ENCODE results near the gene RGR.

The RGR gene, protein sequence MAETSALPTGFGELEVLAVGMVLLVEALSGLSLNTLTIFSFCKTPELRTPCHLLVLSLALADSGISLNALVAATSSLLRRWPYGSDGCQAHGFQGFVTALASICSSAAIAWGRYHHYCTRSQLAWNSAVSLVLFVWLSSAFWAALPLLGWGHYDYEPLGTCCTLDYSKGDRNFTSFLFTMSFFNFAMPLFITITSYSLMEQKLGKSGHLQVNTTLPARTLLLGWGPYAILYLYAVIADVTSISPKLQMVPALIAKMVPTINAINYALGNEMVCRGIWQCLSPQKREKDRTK

DNA sequence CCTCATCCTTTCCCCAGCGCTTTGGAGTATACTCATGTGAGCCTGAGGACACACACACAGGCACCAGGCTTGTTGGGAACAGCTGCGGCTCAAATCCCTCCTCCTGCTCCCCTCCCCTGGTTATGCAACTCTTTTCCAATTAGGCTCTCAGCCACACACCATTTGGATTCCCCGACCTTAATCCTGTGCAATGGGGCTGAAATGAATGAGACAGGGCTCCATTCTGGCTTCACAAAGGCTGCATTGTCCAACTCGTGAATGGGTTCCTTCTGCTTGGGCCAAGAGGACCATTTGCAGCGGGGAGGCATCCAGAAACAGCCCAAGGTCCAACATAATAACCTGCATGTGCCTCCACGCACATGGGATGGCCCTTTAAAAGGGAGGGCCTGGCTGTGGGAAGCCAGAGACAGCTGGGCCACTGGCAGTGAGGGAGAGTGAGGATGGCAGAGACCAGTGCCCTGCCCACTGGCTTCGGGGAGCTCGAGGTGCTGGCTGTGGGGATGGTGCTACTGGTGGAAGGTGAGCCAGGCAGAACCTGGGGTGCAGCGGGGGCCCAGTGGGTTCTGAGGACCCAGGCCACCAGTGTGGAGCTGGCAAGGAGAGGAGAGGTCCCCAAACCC, at the start of gene RGR:
Gene RGR (plus strand): TSS at position 403 of the 620 bp plus-strand sequence. CDS start 38 bp downstream, at position 441.
- Histone ChIP-seq H3K4me3 (ENCODE audit: low read length) (no peak within 1 kb of the TSS), H3K4me1 (ENCODE audit: control insufficient read depth, insufficient read depth, low read length) (peaks cover 6% of the 10 kb centered on the region), H3K9me3 (ENCODE audit: control insufficient read depth, low read length) (no peaks in the 10 kb centered on the region), H3K9ac (ENCODE audit: low read length) (no peak within 1 kb of the TSS), H3K27me3 (ENCODE audit: control insufficient read depth, insufficient read depth, low read length) (no peaks in the 10 kb centered on the region), H3K36me3 (ENCODE audit: control insufficient read depth, insufficient read depth, low read length) (no peaks in the 10 kb centered on the region)

DNA sequence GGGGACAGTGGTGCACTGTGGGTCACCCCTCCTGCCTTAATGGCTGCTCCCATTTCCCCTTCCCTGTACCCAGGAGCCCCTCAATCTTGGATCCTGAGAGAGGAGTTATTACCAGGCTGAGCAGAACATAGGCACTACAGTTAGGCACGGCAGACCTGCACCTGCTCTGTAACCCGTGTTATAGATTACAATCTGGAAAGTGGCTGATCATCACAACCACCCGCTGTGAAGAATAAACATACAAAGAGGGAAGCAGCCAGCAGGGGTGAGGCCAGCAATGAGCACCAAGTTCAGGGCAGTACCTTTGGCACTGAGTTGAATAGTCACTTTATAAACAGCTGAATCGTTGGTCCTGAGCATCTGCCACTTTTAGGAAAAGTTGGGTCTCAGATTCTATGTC, 48.8 kb upstream of the RGR start:
- peaks cover 58% of the 10 kb centered on the region for H3K27me3 ChIP-seq (ENCODE audit: control insufficient read depth, insufficient read depth, low read length)
- no peaks in the 10 kb centered on the region for H3K9me3 ChIP-seq (ENCODE audit: control insufficient read depth, low read length)
- no peaks in the 10 kb centered on the region for H3K4me1 ChIP-seq (ENCODE audit: control insufficient read depth, insufficient read depth, low read length)
- H3K9ac ChIP-seq (ENCODE audit: low read length): no peak overlapping the region
- H3K36me3 ChIP-seq (ENCODE audit: control insufficient read depth, insufficient read depth, low read length): no peaks in the 10 kb centered on the region
- H3K4me3 ChIP-seq (ENCODE audit: low read length): no peak overlapping the region

DNA sequence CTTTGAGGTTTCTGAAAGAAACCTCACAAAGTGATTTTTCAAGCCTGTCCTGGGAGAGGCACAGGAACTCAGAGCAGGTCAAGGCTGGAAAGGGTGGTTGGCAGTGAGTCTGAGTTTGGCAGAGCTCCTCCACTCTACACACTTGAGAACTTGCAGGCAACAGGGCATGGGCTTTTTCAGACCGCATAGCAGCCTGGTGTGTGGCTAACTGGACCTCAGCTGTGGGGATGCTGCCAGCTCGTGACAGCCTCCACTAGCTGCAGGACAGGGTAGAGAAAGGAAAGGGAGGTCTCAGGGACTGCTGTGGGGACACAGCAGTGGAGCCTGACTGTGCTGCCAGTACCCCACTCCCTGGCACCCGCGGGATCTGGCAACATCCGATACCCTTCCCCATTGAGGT, 47.9 kb upstream of the RGR start:
- H3K4me1 ChIP-seq (ENCODE audit: control insufficient read depth, insufficient read depth, low read length): no peaks in the 10 kb centered on the region
- H3K36me3 ChIP-seq (ENCODE audit: control insufficient read depth, insufficient read depth, low read length): no peaks in the 10 kb centered on the region
- peaks cover 53% of the 10 kb centered on the region for H3K27me3 ChIP-seq (ENCODE audit: control insufficient read depth, insufficient read depth, low read length)
- H3K9ac ChIP-seq (ENCODE audit: low read length): no peak overlapping the region
- H3K4me3 ChIP-seq (ENCODE audit: low read length): no peak overlapping the region
- H3K9me3 ChIP-seq (ENCODE audit: control insufficient read depth, low read length): no peaks in the 10 kb centered on the region

DNA sequence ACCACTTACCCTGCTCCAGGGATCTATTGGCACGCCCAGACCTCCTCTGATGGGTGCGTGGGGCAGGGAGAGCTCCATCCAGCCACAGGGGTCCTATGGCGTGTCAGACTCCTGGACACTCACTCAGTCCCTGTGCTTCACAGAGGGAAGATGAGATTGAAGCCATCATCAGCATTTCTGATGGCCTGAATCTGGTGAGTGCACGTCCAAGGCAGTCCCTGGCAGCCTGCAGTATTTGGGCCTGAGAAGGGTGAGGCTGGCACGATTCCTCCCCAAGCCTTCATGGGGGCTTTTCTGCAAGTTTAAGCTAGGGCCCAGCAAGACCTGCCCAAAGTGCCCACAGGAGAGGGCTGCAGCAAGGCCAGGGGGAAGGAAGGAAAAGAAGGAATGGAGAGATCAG, 47.2 kb upstream of the RGR start:
- Histone ChIP-seq H3K27me3 (ENCODE audit: control insufficient read depth, insufficient read depth, low read length) (peaks cover 52% of the 10 kb centered on the region), H3K4me3 (ENCODE audit: low read length) (no peak overlapping the region), H3K4me1 (ENCODE audit: control insufficient read depth, insufficient read depth, low read length) (no peaks in the 10 kb centered on the region), H3K36me3 (ENCODE audit: control insufficient read depth, insufficient read depth, low read length) (no peaks in the 10 kb centered on the region), H3K9ac (ENCODE audit: low read length) (no peak overlapping the region), H3K9me3 (ENCODE audit: control insufficient read depth, low read length) (no peaks in the 10 kb centered on the region)

DNA sequence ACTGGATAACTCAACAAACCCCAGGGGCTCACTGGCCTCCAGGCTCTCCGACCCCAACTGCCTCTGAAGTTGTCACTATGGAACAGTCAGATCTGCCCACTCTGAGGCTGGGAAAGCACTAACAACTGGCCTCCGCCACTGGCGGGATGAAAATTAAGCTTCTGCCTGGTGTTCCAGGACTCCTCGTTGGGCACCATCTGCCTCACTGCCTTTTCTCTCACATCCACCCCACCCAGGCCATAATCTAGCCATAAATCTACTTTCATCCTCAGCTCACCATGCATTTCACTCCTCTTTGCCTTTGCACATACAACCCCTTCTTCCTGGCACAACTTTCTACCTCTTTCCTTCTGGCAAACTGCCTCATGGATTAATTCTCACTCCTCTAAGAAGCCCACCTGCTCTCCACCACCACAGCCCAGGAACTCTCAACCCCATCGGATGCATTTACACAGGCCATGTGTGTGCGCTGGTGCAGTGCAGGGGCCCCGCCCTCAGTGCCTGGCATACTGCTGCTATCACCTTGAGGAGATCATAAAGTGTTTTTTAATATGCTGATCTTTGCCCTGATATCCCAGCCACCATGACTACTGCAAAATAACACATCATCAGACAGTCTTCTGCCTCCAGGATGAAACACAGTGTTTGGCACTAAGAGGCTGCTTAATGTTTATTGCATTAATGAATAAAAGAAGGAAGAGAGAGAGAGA, 46.5 kb upstream of the RGR start:
- H3K36me3 ChIP-seq (ENCODE audit: control insufficient read depth, insufficient read depth, low read length): no peaks in the 10 kb centered on the region
- H3K27me3 ChIP-seq (ENCODE audit: control insufficient read depth, insufficient read depth, low read length): peaks cover 47% of the 10 kb centered on the region
- H3K4me3 ChIP-seq (ENCODE audit: low read length): no peak overlapping the region
- H3K9ac ChIP-seq (ENCODE audit: low read length): no peak overlapping the region
- no peaks in the 10 kb centered on the region for H3K9me3 ChIP-seq (ENCODE audit: control insufficient read depth, low read length)
- H3K4me1 ChIP-seq (ENCODE audit: control insufficient read depth, insufficient read depth, low read length): no peaks in the 10 kb centered on the region

DNA sequence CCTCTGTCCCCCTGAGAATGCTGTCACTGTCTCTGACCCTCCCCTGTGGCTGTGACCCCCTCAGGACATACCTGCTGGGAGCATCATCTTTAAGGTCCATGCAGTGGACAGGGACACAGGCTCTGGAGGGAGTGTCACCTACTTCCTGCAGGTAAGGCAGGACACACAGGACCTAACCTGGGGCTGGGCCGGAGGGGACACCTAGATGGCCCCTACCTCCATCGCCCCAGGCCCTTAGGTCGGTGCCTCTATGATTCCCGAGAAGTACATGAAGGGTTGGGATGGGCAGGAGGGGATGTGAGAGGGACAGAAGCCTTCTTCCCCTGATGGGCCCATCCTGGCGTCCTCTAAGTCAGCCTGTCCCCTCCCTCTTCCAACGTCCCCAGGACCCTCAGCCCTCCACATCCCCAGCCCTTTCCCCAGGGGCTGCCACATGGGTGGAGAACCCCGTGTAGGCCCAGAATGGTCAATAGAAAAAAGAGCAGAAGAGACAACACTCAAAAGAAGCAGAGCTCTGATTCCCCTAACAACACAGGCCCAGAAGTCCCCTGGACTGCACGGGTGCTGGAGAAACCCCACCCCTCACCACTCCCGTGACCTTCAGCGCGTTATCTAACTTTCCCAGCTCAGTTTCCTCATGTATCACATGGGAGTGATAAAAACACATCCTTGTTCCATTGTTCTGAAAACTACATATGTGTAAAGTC, 44.2 kb upstream of the RGR start:
- Histone ChIP-seq H3K27me3 (ENCODE audit: control insufficient read depth, insufficient read depth, low read length) (peaks cover 24% of the 10 kb centered on the region), H3K4me3 (ENCODE audit: low read length) (no peak overlapping the region), H3K4me1 (ENCODE audit: control insufficient read depth, insufficient read depth, low read length) (no peaks in the 10 kb centered on the region), H3K9ac (ENCODE audit: low read length) (no peak overlapping the region), H3K36me3 (ENCODE audit: control insufficient read depth, insufficient read depth, low read length) (no peaks in the 10 kb centered on the region), H3K9me3 (ENCODE audit: control insufficient read depth, low read length) (no peaks in the 10 kb centered on the region)

DNA sequence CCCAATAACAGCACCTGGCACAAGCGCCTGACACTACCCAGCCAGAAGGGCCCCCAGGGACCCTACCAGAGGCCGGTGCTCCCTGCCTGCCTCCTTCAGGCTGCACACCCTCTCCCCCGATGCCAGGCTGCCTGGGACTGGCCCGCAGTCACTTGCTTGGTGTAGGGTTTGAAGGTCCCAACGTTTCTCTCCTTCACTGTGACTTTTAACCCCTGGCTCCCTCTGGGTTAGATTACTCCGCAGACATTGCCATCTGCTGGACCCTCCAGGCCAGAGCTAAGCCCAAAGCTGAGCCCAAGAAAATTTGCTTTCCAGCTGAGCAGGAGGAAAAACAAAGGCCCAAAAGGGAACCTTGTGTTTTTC, 43.6 kb upstream of the RGR start:
- no peaks in the 10 kb centered on the region for H3K36me3 ChIP-seq (ENCODE audit: control insufficient read depth, insufficient read depth, low read length)
- H3K4me3 ChIP-seq (ENCODE audit: low read length): no peak overlapping the region
- no peaks in the 10 kb centered on the region for H3K9me3 ChIP-seq (ENCODE audit: control insufficient read depth, low read length)
- peaks cover 18% of the 10 kb centered on the region for H3K27me3 ChIP-seq (ENCODE audit: control insufficient read depth, insufficient read depth, low read length)
- H3K4me1 ChIP-seq (ENCODE audit: control insufficient read depth, insufficient read depth, low read length): no peaks in the 10 kb centered on the region
- no peak overlapping the region for H3K9ac ChIP-seq (ENCODE audit: low read length)

DNA sequence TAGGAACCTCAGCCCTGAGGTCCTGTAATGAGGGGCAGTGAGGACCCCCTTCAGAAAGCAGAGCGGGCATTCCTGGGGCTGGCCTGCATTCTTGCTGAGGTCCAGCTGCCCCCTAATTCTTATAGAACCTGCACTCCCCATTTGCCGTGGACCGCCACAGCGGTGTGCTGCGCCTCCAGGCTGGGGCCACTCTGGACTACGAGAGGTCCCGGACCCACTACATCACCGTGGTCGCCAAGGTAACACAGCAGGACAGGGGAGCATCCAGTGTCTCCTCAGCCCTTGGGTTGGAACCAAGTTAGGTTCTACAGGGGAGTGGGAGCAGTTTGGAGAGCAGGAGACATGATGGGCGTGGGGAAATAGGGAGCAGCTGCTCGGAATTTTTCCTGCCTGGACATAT, 43.2 kb upstream of the RGR start:
- H3K4me1 ChIP-seq (ENCODE audit: control insufficient read depth, insufficient read depth, low read length): no peaks in the 10 kb centered on the region
- H3K9ac ChIP-seq (ENCODE audit: low read length): no peak overlapping the region
- H3K9me3 ChIP-seq (ENCODE audit: control insufficient read depth, low read length): no peaks in the 10 kb centered on the region

DNA sequence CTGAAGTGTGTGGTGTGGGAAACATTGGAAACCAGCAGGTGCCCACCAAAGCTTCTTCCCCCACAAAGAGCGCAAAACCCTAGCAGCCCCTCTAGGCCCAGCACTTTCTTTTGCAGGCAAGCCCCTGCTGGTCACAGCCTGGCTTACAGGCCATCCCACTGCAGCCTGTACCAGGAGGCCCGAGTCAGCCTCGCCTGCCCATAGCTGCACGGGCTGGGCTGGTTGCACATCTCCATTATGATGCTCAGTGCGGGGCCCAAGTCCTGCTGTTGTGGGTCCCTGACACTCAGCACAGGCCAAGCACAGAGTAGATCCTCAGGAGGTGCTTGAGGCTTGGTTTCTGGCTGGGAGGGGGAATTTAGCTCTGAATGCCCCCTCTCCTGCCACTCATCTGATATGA, 42.5 kb upstream of the RGR start:
- H3K4me3 ChIP-seq (ENCODE audit: low read length): no peak overlapping the region
- peaks cover 7% of the 10 kb centered on the region for H3K27me3 ChIP-seq (ENCODE audit: control insufficient read depth, insufficient read depth, low read length)
- no peaks in the 10 kb centered on the region for H3K9me3 ChIP-seq (ENCODE audit: control insufficient read depth, low read length)
- no peaks in the 10 kb centered on the region for H3K36me3 ChIP-seq (ENCODE audit: control insufficient read depth, insufficient read depth, low read length)
- no peaks in the 10 kb centered on the region for H3K4me1 ChIP-seq (ENCODE audit: control insufficient read depth, insufficient read depth, low read length)
- no peak overlapping the region for H3K9ac ChIP-seq (ENCODE audit: low read length)

More for the DNA sequence above, 43.2 kb upstream of the RGR start:
- Histone ChIP-seq H3K27me3 (ENCODE audit: control insufficient read depth, insufficient read depth, low read length) (peaks cover 14% of the 10 kb centered on the region), H3K36me3 (ENCODE audit: control insufficient read depth, insufficient read depth, low read length) (no peaks in the 10 kb centered on the region), H3K4me3 (ENCODE audit: low read length) (no peak overlapping the region)

DNA sequence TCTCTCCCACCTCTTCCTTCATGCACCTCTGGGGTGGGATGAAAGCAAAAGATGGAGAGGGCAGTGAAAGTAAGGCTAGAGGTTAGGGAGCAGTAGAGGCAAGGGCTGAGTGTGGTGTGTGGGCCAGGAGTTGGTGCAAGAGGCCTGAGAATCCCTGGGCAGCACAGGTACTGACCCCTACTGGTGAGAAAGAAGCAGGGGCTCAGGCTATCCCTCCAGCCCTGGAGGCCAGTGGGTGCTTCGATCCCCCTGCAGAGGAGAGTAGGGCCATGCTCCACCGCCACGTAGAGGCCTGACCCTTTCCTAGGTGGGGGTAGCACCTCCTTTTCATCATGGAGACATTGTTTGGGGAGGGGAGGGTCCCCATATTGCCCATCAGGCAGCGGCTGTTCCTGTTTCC, 40.7 kb upstream of the RGR start:
- Histone ChIP-seq H3K27me3 (ENCODE audit: control insufficient read depth, insufficient read depth, low read length) (no peaks in the 10 kb centered on the region), H3K4me3 (ENCODE audit: low read length) (no peak overlapping the region), H3K36me3 (ENCODE audit: control insufficient read depth, insufficient read depth, low read length) (no peaks in the 10 kb centered on the region), H3K4me1 (ENCODE audit: control insufficient read depth, insufficient read depth, low read length) (no peaks in the 10 kb centered on the region), H3K9me3 (ENCODE audit: control insufficient read depth, low read length) (no peaks in the 10 kb centered on the region), H3K9ac (ENCODE audit: low read length) (no peak overlapping the region)

DNA sequence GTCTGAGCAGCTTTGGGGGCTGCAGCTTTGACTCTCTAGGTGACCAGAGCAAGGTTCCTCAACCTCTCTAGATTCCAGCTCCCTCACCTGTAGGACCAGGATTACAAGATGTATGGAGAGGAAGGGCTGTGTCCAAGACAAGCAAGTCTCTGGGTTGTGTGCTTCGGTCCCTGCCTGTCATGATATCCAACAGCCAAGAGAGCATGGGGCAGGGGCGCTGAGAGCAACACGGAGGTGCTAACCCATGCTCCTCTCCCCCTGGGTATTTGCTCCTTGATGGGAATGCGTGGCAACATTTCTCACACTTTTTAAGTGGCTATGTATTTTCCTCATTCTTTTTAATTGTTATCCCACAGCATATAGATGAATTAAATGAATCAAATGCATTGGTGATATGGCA, 40.2 kb upstream of the RGR start:
- no peak overlapping the region for H3K4me3 ChIP-seq (ENCODE audit: low read length)
- H3K9ac ChIP-seq (ENCODE audit: low read length): no peak overlapping the region
- no peaks in the 10 kb centered on the region for H3K9me3 ChIP-seq (ENCODE audit: control insufficient read depth, low read length)
- no peaks in the 10 kb centered on the region for H3K4me1 ChIP-seq (ENCODE audit: control insufficient read depth, insufficient read depth, low read length)
- no peaks in the 10 kb centered on the region for H3K36me3 ChIP-seq (ENCODE audit: control insufficient read depth, insufficient read depth, low read length)
- H3K27me3 ChIP-seq (ENCODE audit: control insufficient read depth, insufficient read depth, low read length): no peaks in the 10 kb centered on the region

Measured in mucosa of stomach (tissue), 1 donor.